MM.1S (cell line): ENCODE measurements around the gene HMCES.

Experiments
- DNase-seq: peaks from one replicate; pipeline ENCODE4 v3.0.0-alpha.2; 2015
- H2AFZ ChIP-seq: fragments of 300-600 bp; sonication (generic); 2 replicates; pipeline ENCODE4 v1.6.0; 2016; ENCODE audit warnings: antibody characterized with exemption, low read length
- H3F3A ChIP-seq: fragments of 300-600 bp; sonication (generic); 2 replicates; pipeline ENCODE4 v1.6.1; 2016; ENCODE audit warnings: mild to moderate bottlenecking, antibody characterized with exemption, low read length, moderate library complexity, mixed read lengths; ENCODE audit not compliant: insufficient read depth
- H3K27ac ChIP-seq: fragments of 300-600 bp; sonication (generic); 2 replicates; pipeline ENCODE4 v1.5.1; 2016; ENCODE audit warnings: mild to moderate bottlenecking, low read length
- H3K27me3 ChIP-seq: fragments of 300-600 bp; sonication (generic); replicated peaks from 2 replicates; pipeline ENCODE4 v1.6.0; 2016; ENCODE audit warnings: low read length; ENCODE audit not compliant: insufficient read depth
- H3K36me3 ChIP-seq: fragments of 300-600 bp; sonication (generic); replicated peaks from 2 replicates; pipeline ENCODE4 v1.6.1; 2016; ENCODE audit warnings: mild to moderate bottlenecking, low read length, mixed read lengths; ENCODE audit not compliant: insufficient read depth
- H3K4me1 ChIP-seq: fragments of 300-600 bp; sonication (generic); 2 replicates; pipeline ENCODE4 v1.6.1; 2016; ENCODE audit warnings: low read length, mixed read lengths
- H3K4me2 ChIP-seq: fragments of 300-600 bp; sonication (generic); 2 replicates; pipeline ENCODE4 v1.6.0; 2016; ENCODE audit warnings: low read depth, low read length
- H3K4me3 ChIP-seq: fragments of 300-600 bp; sonication (generic); 2 replicates; pipeline ENCODE4 v1.5.1; 2016; ENCODE audit warnings: low read length, mixed read lengths
- H3K79me2 ChIP-seq: fragments of 300-600 bp; sonication (generic); 2 replicates; pipeline ENCODE4 v1.6.1; 2016; ENCODE audit warnings: mixed run types, low read length, mixed read lengths
- H3K9ac ChIP-seq: fragments of 300-600 bp; sonication (generic); 2 replicates; pipeline ENCODE4 v1.6.1; 2016; ENCODE audit warnings: low read length, mixed read lengths
- H3K9me2 ChIP-seq: fragments of 300-600 bp; sonication (generic); replicated peaks from 2 replicates; pipeline ENCODE4 v1.6.1; 2016; ENCODE audit warnings: mild to moderate bottlenecking, low read length, mixed read lengths; ENCODE audit not compliant: insufficient read depth
- H3K9me3 ChIP-seq: fragments of 300-600 bp; sonication (generic); replicated peaks from 2 replicates; pipeline ENCODE4 v1.6.1; 2016; ENCODE audit warnings: mild to moderate bottlenecking, low read length, mixed read lengths; ENCODE audit not compliant: insufficient read depth
- H4K20me1 ChIP-seq: fragments of 300-600 bp; sonication (generic); 2 replicates; pipeline ENCODE4 v1.6.1; 2016; ENCODE audit warnings: mild to moderate bottlenecking, low read length, moderate library complexity, mixed read lengths; ENCODE audit not compliant: insufficient read depth
- CTCF ChIP-seq: fragments of 300-600 bp; sonication (generic); IDR thresholded peaks from 2 replicates; pipeline ENCODE4 v1.5.1; 2016; ENCODE audit warnings: antibody characterized with exemption, low read length, mixed read lengths
- EZH2 ChIP-seq: fragments of 300-600 bp; sonication (generic); optimal IDR thresholded peaks from 2 replicates; pipeline ENCODE3; 2017; ENCODE audit warnings: low read depth, mild to moderate bottlenecking, antibody characterized with exemption, low read length, mixed read lengths
- EZH2phosphoT487 ChIP-seq: fragments of 300-600 bp; sonication (generic); IDR thresholded peaks from 2 replicates; pipeline ENCODE4 v1.6.1; 2018; ENCODE audit warnings: antibody characterized with exemption, low read length

The HMCES gene

DNA sequence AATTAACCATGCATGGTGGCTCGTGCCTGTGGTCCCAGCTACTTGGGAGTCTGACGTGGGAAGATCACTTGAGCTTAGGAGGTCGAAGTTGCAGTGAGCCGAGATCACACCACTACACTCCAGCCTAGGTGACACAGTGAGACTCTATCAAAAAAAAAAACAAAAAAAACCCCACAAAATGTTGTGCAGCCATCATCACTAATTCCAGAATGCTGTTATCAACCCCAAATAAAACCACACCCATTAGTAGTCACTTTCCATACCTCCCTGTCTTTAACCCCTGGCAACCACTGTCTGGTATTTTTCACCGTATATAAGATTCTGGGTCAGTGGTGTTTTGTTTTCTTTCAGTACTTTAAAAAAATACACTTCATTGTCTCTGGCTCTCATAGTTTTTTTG lies 16.6 kb downstream of the HMCES start:
- no peak overlapping the region for H3K27ac ChIP-seq
- no peaks in the 10 kb centered on the region for H3K9me2 ChIP-seq
- H3K79me2 ChIP-seq, result peaks cover 48% of the 10 kb centered on the region
- TF ChIP-seq EZH2phosphoT487 (no peak), CTCF (no peak), EZH2 (no peak)
- no peak overlapping the region for H3K4me3 ChIP-seq
- H2AFZ ChIP-seq, result no peak overlapping the region
- no peak for DNase-seq
- H3K4me1 ChIP-seq, result no peaks in the 10 kb centered on the region
- no peaks in the 10 kb centered on the region for H3K9me3 ChIP-seq
- no peaks in the 10 kb centered on the region for H3F3A ChIP-seq
- peaks cover 5% of the 10 kb centered on the region; the same call in 1 of the 2 replicates for H3K36me3 ChIP-seq
- no peak overlapping the region for H3K9ac ChIP-seq
- no peak overlapping the region for H3K4me2 ChIP-seq
- H3K27me3 ChIP-seq, result no peaks in the 10 kb centered on the region
- no peaks in the 10 kb centered on the region for H4K20me1 ChIP-seq

DNA sequence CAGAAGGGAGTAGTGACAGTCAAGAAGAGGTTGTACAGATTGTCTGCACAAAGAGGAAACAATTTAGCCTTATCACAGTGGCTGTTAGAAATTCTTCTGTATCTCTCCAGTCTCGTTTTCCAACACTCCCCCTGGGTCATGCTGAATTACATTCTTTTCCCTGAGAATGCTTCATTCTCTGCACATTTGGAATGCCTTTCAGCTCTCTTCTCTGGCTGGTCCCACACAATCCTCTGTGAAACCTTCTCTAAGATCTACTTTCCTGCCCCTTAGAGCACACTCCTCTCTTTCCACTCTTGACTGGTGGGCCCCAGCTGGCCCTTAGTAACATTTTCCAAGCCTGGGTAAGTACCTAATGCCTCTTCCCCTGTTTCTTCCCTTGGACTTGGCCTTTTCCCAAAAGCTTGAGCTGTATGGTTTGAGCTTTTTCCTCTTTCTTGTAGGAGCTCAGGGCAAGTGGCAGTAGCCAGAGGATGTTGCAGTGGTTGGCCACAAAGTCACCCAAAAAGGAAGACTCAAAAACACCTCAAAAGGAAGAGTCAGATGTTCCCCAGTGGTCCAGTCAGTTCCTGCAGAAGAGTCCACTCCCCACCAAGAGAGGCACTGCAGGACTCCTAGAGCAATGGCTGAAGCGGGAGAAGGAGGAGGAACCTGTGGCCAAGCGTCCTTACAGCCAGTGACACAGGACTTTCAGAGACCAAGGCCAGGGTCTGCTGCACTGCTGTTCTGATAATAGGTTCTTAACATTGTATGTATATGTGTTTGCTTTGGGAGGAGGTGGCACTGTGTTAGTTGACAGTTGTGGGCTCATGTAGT lies 25.7 kb downstream of the HMCES start:
- Histone ChIP-seq H3K9me2 (no peaks in the 10 kb centered on the region), H3K4me3 (no peak overlapping the region), H2AFZ (no peak overlapping the region), H3K4me2 (no peak overlapping the region), H4K20me1 (no peaks in the 10 kb centered on the region), H3K27ac (no peak overlapping the region), H3K4me1 (peaks cover 22% of the 10 kb centered on the region), H3K79me2 (0 out of 2 replicates have a peak, but pooled peaks cover 4% of the 10 kb centered on the region), H3K9me3 (no peaks in the 10 kb centered on the region), H3K27me3 (no peaks in the 10 kb centered on the region), H3K9ac (no peak overlapping the region), H3K36me3 (peaks cover 9% of the 10 kb centered on the region; the same call in 1 of the 2 replicates), H3F3A (peaks cover 17% of the 10 kb centered on the region)
- TF ChIP-seq CTCF, result no peak
- TF ChIP-seq EZH2phosphoT487, result no peak
- no peak for TF ChIP-seq EZH2
- peak; percentile 2 for DNase-seq

DNA sequence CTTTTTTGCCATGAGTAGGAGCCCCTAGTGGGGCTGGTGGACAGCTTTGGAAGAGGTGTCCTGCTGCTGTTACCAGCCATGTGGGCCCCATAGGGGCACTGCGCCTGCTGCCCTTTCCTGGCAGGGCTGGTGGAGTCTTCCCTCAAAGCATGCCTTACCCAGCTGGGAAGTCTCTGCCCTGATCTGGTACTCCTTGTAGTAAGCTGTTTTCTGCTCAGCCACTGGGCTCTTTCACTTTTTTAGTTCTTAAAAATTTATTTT lies 26.2 kb downstream of the HMCES start:
- peak; percentile 3 for DNase-seq
- peaks cover 23% of the 10 kb centered on the region for H3F3A ChIP-seq
- H3K4me3 ChIP-seq, result no peak overlapping the region
- H4K20me1 ChIP-seq, result no peaks in the 10 kb centered on the region
- peaks cover 27% of the 10 kb centered on the region for H3K4me1 ChIP-seq
- 0 out of 2 replicates have a peak, but pooled peaks cover 4% of the 10 kb centered on the region for H3K79me2 ChIP-seq
- TF ChIP-seq EZH2phosphoT487 (no peak), CTCF (no peak), EZH2 (no peak)
- no peak overlapping the region for H2AFZ ChIP-seq
- H3K27ac ChIP-seq, result no peak overlapping the region
- no peaks in the 10 kb centered on the region for H3K9me3 ChIP-seq
- no peaks in the 10 kb centered on the region for H3K9me2 ChIP-seq
- no peak overlapping the region for H3K9ac ChIP-seq
- H3K36me3 ChIP-seq, result peaks cover 9% of the 10 kb centered on the region; the same call in 1 of the 2 replicates
- H3K27me3 ChIP-seq, result no peaks in the 10 kb centered on the region
- no peak overlapping the region for H3K4me2 ChIP-seq
